ENCODE data around the gene RAB3B. TPM values are rescaled to one million over a fixed set of nuclear protein-coding genes. Genes with fewer than 3 reads are reported as not detected.

RAB3B gene
- total and polyA plus RNA-seq, 11 donors = 0.02 to 0.14 (median 0.11) TPM; not detected in 8

DNA sequence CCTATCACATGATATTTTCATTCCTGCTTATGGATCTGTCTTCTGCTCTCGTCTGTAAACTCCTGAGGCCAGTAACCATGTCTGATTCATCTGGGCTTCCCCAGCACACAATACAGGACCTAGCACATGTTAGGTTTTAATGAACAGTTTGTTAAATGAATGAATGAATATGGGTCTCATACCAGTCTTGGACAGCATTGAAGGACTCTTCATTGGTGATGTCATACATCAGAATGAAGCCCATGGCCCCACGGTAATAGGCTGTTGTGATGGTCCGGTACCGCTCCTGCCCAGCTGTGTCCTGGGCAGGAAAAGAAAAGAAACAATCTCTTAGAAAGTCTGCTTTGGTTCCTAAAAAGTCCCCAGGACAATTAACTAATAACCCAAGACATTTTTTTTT is 53.4 kb downstream of the RAB3B start:
- no peaks in the 10 kb centered on the region for H3K36me3 ChIP-seq
- no peaks in the 10 kb centered on the region for H3K4me1 ChIP-seq
- DNase-seq (no peak), ATAC-seq (no peak)
- H3K4me3 ChIP-seq = no peak overlapping the region
- H3K27ac ChIP-seq = no peak overlapping the region
- H3K27me3 ChIP-seq = peaks cover 0 to 11% (median 0%) of the 10 kb centered on the region in 9 donors
- intact Hi-C loops (cut with DNase I) = no loop called here
- WGBS, 4 donors = 80 to 93% (median 91%) methylated on average over 4 of the region's 4 CpGs
- peaks cover 0 to 17% (median 9%) of the 10 kb centered on the region in 12 donors for H3K9me3 ChIP-seq
- TF ChIP-seq CTCF (IDR thresholded peaks at IDR 0.05) (no peak), POLR2A (IDR thresholded peaks at IDR 0.05) (no peak)

DNA sequence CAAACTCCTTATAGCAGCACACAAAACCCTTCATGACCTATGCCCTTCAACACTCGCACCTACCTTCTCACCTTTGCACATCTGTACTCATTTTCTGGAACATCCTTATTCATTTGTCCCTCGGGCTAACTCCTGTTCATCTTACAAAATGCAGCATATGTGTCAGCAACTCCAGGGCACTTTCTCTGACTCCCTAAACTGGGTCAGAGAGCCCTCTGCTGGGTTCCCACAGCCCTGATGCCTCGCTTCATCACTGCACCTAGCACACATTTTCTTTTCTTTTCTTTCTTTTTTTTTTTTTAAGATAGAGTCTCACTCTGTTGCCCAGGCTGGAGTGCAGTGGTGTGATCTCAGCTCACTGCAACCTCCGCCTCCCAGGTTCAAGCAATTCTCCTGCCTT is 54.0 kb downstream of the RAB3B start:
- intact Hi-C loops (cut with DNase I) = no loop called here
- Histone ChIP-seq H3K4me3 (no peak overlapping the region), H3K4me1 (no peaks in the 10 kb centered on the region), H3K9me3 (peaks cover 0 to 13% (median 4%) of the 10 kb centered on the region in 12 donors), H3K36me3 (no peaks in the 10 kb centered on the region), H3K27me3 (peaks cover 0 to 11% (median 0%) of the 10 kb centered on the region in 9 donors), H3K27ac (no peak overlapping the region)
- no peak for DNase-seq
- 80 to 85% (median 83%) methylated on average over 4 of the region's 4 CpGs for WGBS, 4 donors
- TF ChIP-seq CTCF (IDR thresholded peaks at IDR 0.05) (no peak), POLR2A (IDR thresholded peaks at IDR 0.05) (no peak)
- no peak for ATAC-seq

- Histone ChIP-seq H3K27ac (no peak overlapping the region), H3K27me3 (peaks cover 0 to 11% (median 3%) of the 10 kb centered on the region in 9 donors), H3K4me3 (no peak overlapping the region), H3K4me1 (no peaks in the 10 kb centered on the region), H3K9me3 (no peaks in the 10 kb centered on the region), H3K36me3 (no peaks in the 10 kb centered on the region)
- DNase-seq (no peak), ATAC-seq (no peak)
- intact Hi-C loops (cut with DNase I) = no loop called here
- TF ChIP-seq POLR2A (IDR thresholded peaks at IDR 0.05) = no peak
- no peak for TF ChIP-seq CTCF (IDR thresholded peaks at IDR 0.05)
- 83 to 96% (median 87%) methylated on average over 1 of the region's 1 CpG for WGBS, 4 donors
These were observed 57.2 kb downstream of the RAB3B start for GRCh38 chr1:51933344-51933743.

- DNase-seq = no peak
- no peaks in the 10 kb centered on the region for H3K9me3 ChIP-seq
- H3K36me3 ChIP-seq = no peaks in the 10 kb centered on the region
- no peak overlapping the region for H3K4me3 ChIP-seq
- TF ChIP-seq CTCF (IDR thresholded peaks at IDR 0.05) (no peak), POLR2A (IDR thresholded peaks at IDR 0.05) (no peak)
- peaks cover 0 to 20% (median 3%) of the 10 kb centered on the region in 9 donors for H3K27me3 ChIP-seq
- no peak for ATAC-seq
- H3K4me1 ChIP-seq = no peaks in the 10 kb centered on the region
- no peak overlapping the region for H3K27ac ChIP-seq
- intact Hi-C loops (cut with DNase I) = no loop called here
These were observed 60.2 kb downstream of the RAB3B start for GRCh38 chr1:51930329-51930728.

All from heart left ventricle (tissue), 16 donors.